Muscle layer of colon (tissue), 2 donors: ENCODE data around the gene RIIAD1.

Experiments
- H3K27ac ChIP-seq: one replicate; pipeline ENCODE4 v1.7.0; 2013; ENCODE audit warnings: low read depth, mild to moderate bottlenecking, low read length, moderate library complexity
- H3K27me3 ChIP-seq, 2 donors: one replicate each; pipeline ENCODE4 v1.7.0; 2013; ENCODE audit warnings: low read length in 2 of 2, mild to moderate bottlenecking in 2 of 2; ENCODE audit not compliant: insufficient read depth in 2 of 2, control insufficient read depth in 1 of 2
- H3K36me3 ChIP-seq: one replicate; pipeline ENCODE4 v1.7.0; 2013; ENCODE audit warnings: mild to moderate bottlenecking, low read length; ENCODE audit not compliant: insufficient read depth
- H3K4me1 ChIP-seq: one replicate; pipeline ENCODE4 v1.7.0; 2013; ENCODE audit warnings: mild to moderate bottlenecking, low read length; ENCODE audit not compliant: insufficient read depth
- H3K4me3 ChIP-seq, 2 donors: one replicate each; pipeline ENCODE4 v1.7.0; 2013; ENCODE audit warnings: low read length in 2 of 2, low read depth in 1 of 2, mild to moderate bottlenecking in 1 of 2, moderate library complexity in 1 of 2
- H3K9ac ChIP-seq: one replicate; pipeline ENCODE4 v1.7.0; 2013; ENCODE audit warnings: low read length
- H3K9me3 ChIP-seq: one replicate; pipeline ENCODE4 v1.7.0; 2013; ENCODE audit warnings: mild to moderate bottlenecking, low read length
- donor health status: abdominal sarcoma.
- donor health status: Adenocarcinoma of cecum.

The RIIAD1 gene

GRCh38 chr1:151701515-151701914, 19.8 kb upstream of the RIIAD1 start:
- H3K9me3 ChIP-seq = no peaks in the 10 kb centered on the region
- H3K9ac ChIP-seq = no peak overlapping the region
- no peak overlapping the region for H3K4me3 ChIP-seq
- no peaks in the 10 kb centered on the region for H3K4me1 ChIP-seq
- peaks cover 44% of the 10 kb centered on the region for H3K36me3 ChIP-seq
- peaks cover 0 to 3% of the 10 kb centered on the region in 2 donors for H3K27me3 ChIP-seq
- H3K27ac ChIP-seq = no peak overlapping the region

GRCh38 chr1:151702936-151703335, 18.4 kb upstream of the RIIAD1 start:
- Histone ChIP-seq H3K27me3 (peaks cover 0 to 3% of the 10 kb centered on the region in 2 donors), H3K4me1 (no peaks in the 10 kb centered on the region), H3K9me3 (no peaks in the 10 kb centered on the region), H3K27ac (no peak overlapping the region), H3K36me3 (peaks cover 32% of the 10 kb centered on the region), H3K9ac (no peak overlapping the region), H3K4me3 (no peak overlapping the region)

- Histone ChIP-seq H3K4me1 (no peaks in the 10 kb centered on the region), H3K9me3 (no peaks in the 10 kb centered on the region)
These were observed 17.5 kb upstream of the RIIAD1 start for GRCh38 chr1:151703813-151704212.

GRCh38 chr1:151704246-151704645, 17.1 kb upstream of the RIIAD1 start:
- no peak overlapping the region for H3K9ac ChIP-seq
- H3K36me3 ChIP-seq = peaks cover 22% of the 10 kb centered on the region
- no peaks in the 10 kb centered on the region for H3K9me3 ChIP-seq
- no peaks in the 10 kb centered on the region for H3K4me1 ChIP-seq
- no peak overlapping the region for H3K4me3 ChIP-seq
- no peak overlapping the region for H3K27ac ChIP-seq
- H3K27me3 ChIP-seq = peaks cover 0 to 3% of the 10 kb centered on the region in 2 donors

More at GRCh38 chr1:151703813-151704212, 17.5 kb upstream of the RIIAD1 start:
- Histone ChIP-seq H3K4me3 (no peak overlapping the region), H3K36me3 (peaks cover 26% of the 10 kb centered on the region), H3K27ac (no peak overlapping the region), H3K9ac (no peak overlapping the region), H3K27me3 (peaks cover 0 to 3% of the 10 kb centered on the region in 2 donors)

- peaks cover 13% of the 10 kb centered on the region for H3K36me3 ChIP-seq
- H3K27ac ChIP-seq = no peak overlapping the region
- H3K9ac ChIP-seq = no peak overlapping the region
- peaks cover 0 to 3% of the 10 kb centered on the region in 2 donors for H3K27me3 ChIP-seq
- H3K4me1 ChIP-seq = no peaks in the 10 kb centered on the region
- no peak overlapping the region for H3K4me3 ChIP-seq
- no peaks in the 10 kb centered on the region for H3K9me3 ChIP-seq
These were observed 16.2 kb upstream of the RIIAD1 start for GRCh38 chr1:151705146-151705545.

GRCh38 chr1:151705753-151706463, 15.4 kb upstream of the RIIAD1 start:
- no peak overlapping the region for H3K4me3 ChIP-seq
- H3K27ac ChIP-seq = no peak overlapping the region
- H3K4me1 ChIP-seq = no peaks in the 10 kb centered on the region
- H3K9me3 ChIP-seq = no peaks in the 10 kb centered on the region
- no peak overlapping the region for H3K9ac ChIP-seq
- peaks cover 0 to 3% of the 10 kb centered on the region in 2 donors for H3K27me3 ChIP-seq
- H3K36me3 ChIP-seq = peaks cover 7% of the 10 kb centered on the region

- no peaks in the 10 kb centered on the region for H3K4me1 ChIP-seq
- H3K9me3 ChIP-seq = no peaks in the 10 kb centered on the region
- H3K9ac ChIP-seq = no peak overlapping the region
- no peak overlapping the region for H3K4me3 ChIP-seq
- H3K27ac ChIP-seq = no peak overlapping the region
- H3K36me3 ChIP-seq = no peaks in the 10 kb centered on the region
- peaks cover 0 to 3% of the 10 kb centered on the region in 2 donors for H3K27me3 ChIP-seq
These were observed 14.6 kb upstream of the RIIAD1 start for GRCh38 chr1:151706464-151707415.

GRCh38 chr1:151707541-151708065, 13.7 kb upstream of the RIIAD1 start:
- no peak overlapping the region for H3K27ac ChIP-seq
- no peak overlapping the region for H3K4me3 ChIP-seq
- H3K27me3 ChIP-seq = peaks cover 0 to 3% of the 10 kb centered on the region in 2 donors
- H3K4me1 ChIP-seq = no peaks in the 10 kb centered on the region
- no peaks in the 10 kb centered on the region for H3K36me3 ChIP-seq
- no peaks in the 10 kb centered on the region for H3K9me3 ChIP-seq
- no peak overlapping the region for H3K9ac ChIP-seq

GRCh38 chr1:151708891-151709290, 12.4 kb upstream of the RIIAD1 start:
- Histone ChIP-seq H3K4me1 (no peaks in the 10 kb centered on the region), H3K9ac (no peak overlapping the region), H3K36me3 (no peaks in the 10 kb centered on the region), H3K4me3 (no peak overlapping the region), H3K27me3 (no peaks in the 10 kb centered on the region), H3K9me3 (no peaks in the 10 kb centered on the region), H3K27ac (no peak overlapping the region)

- Histone ChIP-seq H3K4me1 (no peaks in the 10 kb centered on the region), H3K4me3 (no peak overlapping the region), H3K36me3 (no peaks in the 10 kb centered on the region), H3K9me3 (no peaks in the 10 kb centered on the region), H3K27me3 (no peaks in the 10 kb centered on the region), H3K9ac (no peak overlapping the region), H3K27ac (no peak overlapping the region)
These were observed 11.0 kb upstream of the RIIAD1 start for GRCh38 chr1:151710187-151710840.
